ACHN (cell line): Measurements from ENCODE around the gene ENTPD1.
"Not testable (repeated sequence)": the region's sequence is repeated elsewhere in the genome, so short reads cannot be mapped to it uniquely, and the experiment has no call there.

Experiments used
- DNase-seq: peaks from one replicate; pipeline ENCODE4 v3.0.0-alpha.2; 2015
- in situ Hi-C: cut with HindIII; loops from 2 replicates; pipeline ENCODE4 v1.10.0; 2017; ENCODE audit warnings: low sequenced_read_pairs, low pct_ligation_motif_present, low pct_unique_long_range_greater_than_20kb

The ENTPD1 gene

GRCh38 chr10:95840681-95841080, 84.7 kb downstream of the ENTPD1 start:
- in situ Hi-C loops: no loop called here
- DNase-seq: no peak

- peak; percentile 68 for DNase-seq
- in situ Hi-C loops: no loop called here
Measured at GRCh38 chr10:95841661-95842498, 85.9 kb downstream of the ENTPD1 start.

GRCh38 chr10:95845411-95845810, 89.4 kb downstream of the ENTPD1 start:
- in situ Hi-C loops: no loop called here
- no peak for DNase-seq

GRCh38 chr10:95847007-95847406, 91.0 kb downstream of the ENTPD1 start:
- in situ Hi-C loops: no loop called here
- DNase-seq: no peak

GRCh38 chr10:95848841-95849240, 92.9 kb downstream of the ENTPD1 start:
- in situ Hi-C loops: no loop called here
- DNase-seq: no peak

GRCh38 chr10:95850791-95851190, 94.8 kb downstream of the ENTPD1 start:
- no peak for DNase-seq

GRCh38 chr10:95860166-95860940, 104.4 kb downstream of the ENTPD1 start:
- no peak for DNase-seq
- in situ Hi-C loops: no loop called here

More at GRCh38 chr10:95850791-95851190, 94.8 kb downstream of the ENTPD1 start:
- in situ Hi-C loops: no loop called here

- no peak for DNase-seq
- in situ Hi-C loops: no loop called here
Measured at GRCh38 chr10:95861386-95861785, 105.4 kb downstream of the ENTPD1 start.

- in situ Hi-C loops: no loop called here
- peak; percentile 75 for DNase-seq
Measured at GRCh38 chr10:95864906-95865813, 109.2 kb downstream of the ENTPD1 start.

- DNase-seq: no peak
- in situ Hi-C loops: no loop called here
Measured at GRCh38 chr10:95865814-95866466, 110.0 kb downstream of the ENTPD1 start.

- in situ Hi-C loops: no loop called here
- no peak for DNase-seq
Measured at GRCh38 chr10:95866467-95866842, 110.5 kb downstream of the ENTPD1 start.

GRCh38 chr10:95867866-95868265, 111.9 kb downstream of the ENTPD1 start:
- in situ Hi-C loops: no loop called here

GRCh38 chr10:95872158-95872711, 116.3 kb downstream of the ENTPD1 start:
- no peak for DNase-seq
- in situ Hi-C loops: no loop called here

More at GRCh38 chr10:95867866-95868265, 111.9 kb downstream of the ENTPD1 start:
- DNase-seq: no peak

GRCh38 chr10:95873139-95873538, 117.2 kb downstream of the ENTPD1 start:
- in situ Hi-C loops: no loop called here
- no peak for DNase-seq

GRCh38 chr10:95873651-95874050, 117.7 kb downstream of the ENTPD1 start:
- in situ Hi-C loops: no loop called here
- DNase-seq: no peak

GRCh38 chr10:95874783-95875182, 118.8 kb downstream of the ENTPD1 start:
- DNase-seq, in situ Hi-C loops: not testable (repeated sequence)

GRCh38 chr10:95876756-95877155, 120.8 kb downstream of the ENTPD1 start:
- no peak for DNase-seq
- in situ Hi-C loops: no loop called here

GRCh38 chr10:95877881-95878280, 121.9 kb downstream of the ENTPD1 start:
- DNase-seq: no peak
- in situ Hi-C loops: no loop called here
